IMR-90 (cell line): ENCODE results near the gene FYCO1. TPM values are rescaled to one million over a fixed set of nuclear protein-coding genes. Genes with fewer than 3 reads are reported as not detected.

Experiments
- ATAC-seq: fragments of 200-7000 bp; cut with Tn5 transposase; 2 replicates; pipeline ENCODE4 v1.9.1; 2020; ENCODE audit warnings: low read depth, mild to moderate bottlenecking, moderate library complexity
- BruUV-seq: library from RNA; stranded (reverse); fragments of 400-500 nt; replicated peaks from 2 replicates; lab custom pipeline; 2021; lab: Mats Ljungman, UMichigan
- CTCF ChIA-PET: fragments of 300-600 bp; formaldehyde crosslinking; extraction: SDS; loops from one replicate; lab custom pipeline; 2021; ENCODE audit warnings: antibody characterized with exemption; lab: Yijun Ruan, JAX
- POLR2A ChIA-PET: fragments of 300-600 bp; sonication (Branson Sonifier 250); formaldehyde crosslinking; loops from one replicate; lab custom pipeline; 2022; ENCODE audit warnings: antibody characterized with exemption; ENCODE audit not compliant: unreplicated experiment; lab: Charles Lee
- DNase-seq: peaks from one replicate; pipeline ENCODE4 v3.0.0; 2013
- H2AFZ ChIP-seq: replicated peaks from 2 replicates; pipeline ENCODE3; 2013; ENCODE audit warnings: low read length, mild to moderate bottlenecking; ENCODE audit not compliant: poor library complexity
- H2AK5ac ChIP-seq: 2 replicates; pipeline ENCODE4 v1.6.1; 2013; ENCODE audit warnings: low read depth, low read length, inconsistent platforms
- H2AK9ac ChIP-seq: replicated peaks from 2 replicates; pipeline ENCODE3; 2013; ENCODE audit warnings: mild to moderate bottlenecking, low read depth, low read length, moderate library complexity; ENCODE audit not compliant: poor library complexity
- H2BK120ac ChIP-seq: 2 replicates; pipeline ENCODE4 v1.6.1; 2013; ENCODE audit warnings: low read depth, low read length, inconsistent platforms
- H2BK15ac ChIP-seq: 3 replicates; pipeline ENCODE4 v1.6.1; 2013; ENCODE audit warnings: low read depth, low read length, inconsistent platforms
- H2BK20ac ChIP-seq: 2 replicates; pipeline ENCODE4 v1.6.1; 2013; ENCODE audit warnings: low read depth, mild to moderate bottlenecking, inconsistent platforms, low read length, moderate library complexity
- H2BK5ac ChIP-seq: 2 replicates; pipeline ENCODE4 v1.6.1; 2013; ENCODE audit warnings: mild to moderate bottlenecking, low read depth, low read length, inconsistent platforms; ENCODE audit not compliant: poor library complexity, severe bottlenecking
- H3K14ac ChIP-seq: replicated peaks from 2 replicates; pipeline ENCODE4 v1.6.1; 2013; ENCODE audit warnings: low read depth, low read length, inconsistent platforms
- H3K18ac ChIP-seq: 2 replicates; pipeline ENCODE4 v1.6.1; 2013; ENCODE audit warnings: low read depth, low read length, control low read depth
- H3K23ac ChIP-seq: 2 replicates; pipeline ENCODE4 v1.6.1; 2013; ENCODE audit warnings: low read depth, low read length, inconsistent platforms
- H3K27ac ChIP-seq: 2 replicates; pipeline ENCODE4 v1.5.1; 2013; ENCODE audit warnings: mild to moderate bottlenecking, control low read depth, low read length; ENCODE audit not compliant: insufficient read depth
- H3K27me3 ChIP-seq: 2 replicates; pipeline ENCODE4 v1.6.1; 2013; ENCODE audit warnings: low read length; ENCODE audit not compliant: control insufficient read depth, insufficient read depth
- H3K36me3 ChIP-seq: 2 replicates; pipeline ENCODE4 v1.6.1; 2013; ENCODE audit warnings: low read length, mixed read lengths; ENCODE audit not compliant: control insufficient read depth, insufficient read depth
- H3K4ac ChIP-seq: 2 replicates; pipeline ENCODE4 v1.6.1; 2013; ENCODE audit warnings: low read depth, low read length, inconsistent platforms
- H3K4me1 ChIP-seq: 2 replicates; pipeline ENCODE4 v1.6.1; 2013; ENCODE audit warnings: low read length, mixed read lengths; ENCODE audit not compliant: control insufficient read depth, insufficient read depth
- H3K4me2 ChIP-seq: 2 replicates; pipeline ENCODE4 v1.6.1; 2013; ENCODE audit warnings: low read depth, mild to moderate bottlenecking, control low read depth, low read length, moderate library complexity
- H3K4me3 ChIP-seq: 2 replicates; pipeline ENCODE4 v1.5.1; 2013; ENCODE audit warnings: low read depth, mild to moderate bottlenecking, control low read depth, low read length, moderate library complexity; ENCODE audit not compliant: insufficient read depth
- H3K56ac ChIP-seq: 2 replicates; pipeline ENCODE4 v1.6.1; 2013; ENCODE audit warnings: low read length, inconsistent platforms; ENCODE audit not compliant: insufficient read depth; ENCODE audit errors: extremely low read depth
- H3K79me1 ChIP-seq, 2 experiments: 2 replicates each; pipeline ENCODE4 v1.6.1; 2013; ENCODE audit warnings: low read length in 2 of 2, inconsistent platforms in 1 of 2, low read depth in 1 of 2
- H3K9ac ChIP-seq: 2 replicates; pipeline ENCODE4 v1.6.1; 2013; ENCODE audit warnings: low read depth, low read length, control low read depth
- H3K9me1 ChIP-seq: 2 replicates; pipeline ENCODE4 v1.6.1; 2013; ENCODE audit warnings: low read length, inconsistent platforms; ENCODE audit not compliant: insufficient read depth
- H3K9me3 ChIP-seq: 2 replicates; pipeline ENCODE4 v1.6.1; 2013; ENCODE audit warnings: low read length; ENCODE audit not compliant: control insufficient read depth, insufficient read depth
- H4K20me1 ChIP-seq: 2 replicates; pipeline ENCODE4 v1.6.1; 2013; ENCODE audit warnings: low read length, inconsistent platforms; ENCODE audit not compliant: insufficient read depth
- H4K5ac ChIP-seq: 2 replicates; pipeline ENCODE4 v1.6.1; 2013; ENCODE audit warnings: mild to moderate bottlenecking, low read depth, low read length, control low read depth
- H4K8ac ChIP-seq, 2 experiments: 2 replicates each; pipeline ENCODE4 v1.6.1; 2013; ENCODE audit warnings: low read depth in 2 of 2, low read length in 2 of 2, control low read depth in 1 of 2, inconsistent platforms in 1 of 2
- H4K91ac ChIP-seq: 2 replicates; pipeline ENCODE4 v1.6.1; 2013; ENCODE audit warnings: low read depth, low read length, inconsistent platforms; ENCODE audit not compliant: insufficient read depth
- RAD21 ChIP-seq: IDR thresholded peaks from 2 replicates; pipeline ENCODE4 v1.6.1; 2012; ENCODE audit warnings: low read length, improper control_type of control experiment
- WGBS, 2 experiments: methylation state at CpG; one replicate each; pipeline versions ENCODE4 v1.1.5 to v1.1.7; 2013; ENCODE audit warnings: missing lambda C conversion rate in 2 of 2; ENCODE audit not compliant: insufficient read length in 1 of 2; ENCODE audit errors: extremely low coverage in 2 of 2; 5-methylcytosine and 5-hydroxymethylcytosine counted together
- dilution Hi-C: fragments of 300-500 bp; cut with HindIII; formaldehyde crosslinking; loops from one replicate; pipeline ENCODE4 v1.14.3; 2018; ENCODE audit warnings: low sequenced_read_pairs; ENCODE audit not compliant: unreplicated experiment
- in situ Hi-C: fragments of 300-500 bp; cut with MboI; formaldehyde crosslinking; loops from 3 replicates; pipeline ENCODE4 v1.14.3; 2019; ENCODE audit warnings: low sequenced_read_pairs, inconsistent platforms, mixed read lengths
- intact Hi-C: fragments of 100-400 bp; cut with micrococcal nuclease; formaldehyde crosslinking; loops from 2 replicates; pipeline ENCODE4 v1.10.0; 2022
- polyA plus RNA-seq, 3 experiments: library from polyadenylated mRNA; depleted of rRNA; stranded (reverse); fragments of >200 nt; gene quantifications; 2 replicates each; pipeline ENCODE4 v1.2.3, GENCODE V29; 2012; ENCODE audit warnings: low replicate concordance in 1 of 3
- total RNA-seq: library from RNA; depleted of rRNA; stranded (reverse); fragments of >200 nt; gene quantifications from 2 replicates; pipeline ENCODE4 v1.2.3, GENCODE V29; 2012

Gene FYCO1
- total and polyA plus RNA-seq, 2 of the 4 experiments (the other 2 are of a cell fraction): 13.7 to 20.1 TPM

DNA sequence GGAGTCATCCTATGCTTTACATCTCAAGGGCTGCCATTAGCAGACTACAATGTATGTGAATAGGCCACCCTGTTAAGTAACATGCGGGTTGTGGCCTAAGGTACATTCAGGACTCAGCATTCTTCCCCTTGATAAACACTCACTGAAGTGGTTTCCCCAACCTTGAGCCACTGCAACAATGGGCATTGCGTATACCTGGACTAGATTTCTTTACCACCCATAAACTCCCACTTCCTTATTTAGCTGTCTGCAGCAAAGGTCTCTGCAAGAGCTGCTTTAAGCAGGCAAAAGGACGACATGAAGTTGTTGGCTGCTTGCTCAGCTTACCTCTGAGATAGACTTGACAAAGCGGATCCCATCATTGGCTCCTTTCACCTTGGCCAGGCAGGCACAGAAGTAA is 16.2 kb downstream of the FYCO1 start:
- H3K36me3 ChIP-seq: peaks cover 34% of the 10 kb centered on the region
- dilution Hi-C loops: no loop called here

More for the DNA sequence above, 16.2 kb downstream of the FYCO1 start:
- no peak overlapping the region for H3K4me2 ChIP-seq
- DNase-seq: no peak
- 100% methylated on average over 2 of the region's 4 CpGs; no CpG with 5 or more reads in 1 of the 2 experiments for WGBS, 2 experiments
- no TSS peak for BruUV-seq
- H2AK9ac ChIP-seq: no peak overlapping the region
- H3K56ac ChIP-seq: no peak overlapping the region
- no peak overlapping the region for H3K18ac ChIP-seq
- no peak overlapping the region for H2AK5ac ChIP-seq
- CTCF ChIA-PET: no interaction called here
- no peak overlapping the region for H2AFZ ChIP-seq
- H3K4ac ChIP-seq: no peak overlapping the region
- H3K9ac ChIP-seq: no peak overlapping the region
- POLR2A ChIA-PET: no interaction called here
- no peak overlapping the region for H4K5ac ChIP-seq
- H4K91ac ChIP-seq: no peak overlapping the region
- H3K27ac ChIP-seq: no peak overlapping the region
- peaks cover 8% of the 10 kb centered on the region for H3K4me1 ChIP-seq
- H3K9me1 ChIP-seq: peaks cover 17% of the 10 kb centered on the region
- no peak overlapping the region for H2BK120ac ChIP-seq
- peaks cover 0 to 15% of the 10 kb centered on the region in 2 experiments; a peak in 2 of 4 replicates for H3K79me1 ChIP-seq
- H2BK20ac ChIP-seq: no peak overlapping the region
- H4K8ac ChIP-seq: no peak overlapping the region
- no peaks in the 10 kb centered on the region for H3K27me3 ChIP-seq
- intact Hi-C loops: no loop called here
- no peak overlapping the region for H2BK15ac ChIP-seq
- ATAC-seq: no peak
- H3K9me3 ChIP-seq: no peaks in the 10 kb centered on the region
- H4K20me1 ChIP-seq: no peaks in the 10 kb centered on the region; the same call in 1 of the 2 replicates
- TF ChIP-seq RAD21: no peak
- no peak overlapping the region for H2BK5ac ChIP-seq
- H3K4me3 ChIP-seq: no peak overlapping the region
- in situ Hi-C loops: no loop called here
- H3K14ac ChIP-seq: no peak overlapping the region
- H3K23ac ChIP-seq: no peak overlapping the region
